HTERT RPE-1 (cell line): Measurements from ENCODE around the gene MPV17.
"Not testable (repeated sequence)": the region's sequence is repeated elsewhere in the genome, so short reads cannot be mapped to it uniquely, and the experiment has no call there.

Experiments used
- in situ Hi-C: fragments of 300-500 bp; cut with MboI; formaldehyde crosslinking; loops from 4 replicates; pipeline ENCODE4 v1.14.3; 2020; ENCODE audit warnings: low sequenced_read_pairs

Gene MPV17

GRCh38 chr2:27322766-27323595 lies at the start of gene MPV17:
Gene MPV17, minus strand, starts transcription at chr2:27323097. Its CDS starts 580 bp downstream, at chr2:27322517.
- in situ Hi-C loops: no loop called here

GRCh38 chr2:27370816-27371620 lies 48.1 kb upstream of the MPV17 start:
- in situ Hi-C loops: no loop called here

- in situ Hi-C loops: no loop called here
Measured at GRCh38 chr2:27370026-27370815, 47.3 kb upstream of the MPV17 start, which contains the start of the genes EIF2B4 and SNX17. Gene EIF2B4, minus strand, starts transcription at chr2:27370338. Its CDS starts 24 bp downstream, at chr2:27370314. Gene SNX17, plus strand, starts transcription at chr2:27370616. Its CDS starts 128 bp downstream, at chr2:27370744.

- in situ Hi-C loops: no loop called here
Measured at GRCh38 chr2:27369471-27370025, 46.7 kb upstream of the MPV17 start.

GRCh38 chr2:27363933-27364332 lies 41.0 kb upstream of the MPV17 start:
- in situ Hi-C loops: no loop called here

- in situ Hi-C loops: no loop called here
Measured at GRCh38 chr2:27362678-27363420, 40.0 kb upstream of the MPV17 start.

- in situ Hi-C loops: no loop called here
Measured at GRCh38 chr2:27356382-27357181, 33.7 kb upstream of the MPV17 start, which contains the start of gene GTF3C2. Gene GTF3C2, minus strand, starts transcription at chr2:27356764. Its CDS starts 13,210 bp downstream, at chr2:27343554.

GRCh38 chr2:27356056-27356381 lies 33.1 kb upstream of the MPV17 start:
- in situ Hi-C loops: no loop called here

- in situ Hi-C loops: no loop called here
Measured at GRCh38 chr2:27354597-27354927, 31.7 kb upstream of the MPV17 start.

GRCh38 chr2:27353762-27354596 lies 31.1 kb upstream of the MPV17 start:
- in situ Hi-C loops: no loop called here

GRCh38 chr2:27353386-27353761 lies 30.5 kb upstream of the MPV17 start:
- in situ Hi-C loops: not testable (repeated sequence)

GRCh38 chr2:27351802-27352598 lies 29.1 kb upstream of the MPV17 start:
- in situ Hi-C loops: no loop called here

GRCh38 chr2:27350106-27350693 lies 27.3 kb upstream of the MPV17 start:
- in situ Hi-C loops: no loop called here

GRCh38 chr2:27347641-27348040 lies 24.7 kb upstream of the MPV17 start:
- in situ Hi-C loops: no loop called here

- in situ Hi-C loops: no loop called here
Measured at GRCh38 chr2:27336173-27336572, 13.3 kb upstream of the MPV17 start.

- in situ Hi-C loops: no loop called here
Measured at GRCh38 chr2:27335311-27335710, 12.4 kb upstream of the MPV17 start.

- in situ Hi-C loops: no loop called here
Measured at GRCh38 chr2:27324720-27325119, 1.8 kb upstream of the MPV17 start.
